ENCODE data around the gene ATP6V1A.

The ATP6V1A gene

DNA sequence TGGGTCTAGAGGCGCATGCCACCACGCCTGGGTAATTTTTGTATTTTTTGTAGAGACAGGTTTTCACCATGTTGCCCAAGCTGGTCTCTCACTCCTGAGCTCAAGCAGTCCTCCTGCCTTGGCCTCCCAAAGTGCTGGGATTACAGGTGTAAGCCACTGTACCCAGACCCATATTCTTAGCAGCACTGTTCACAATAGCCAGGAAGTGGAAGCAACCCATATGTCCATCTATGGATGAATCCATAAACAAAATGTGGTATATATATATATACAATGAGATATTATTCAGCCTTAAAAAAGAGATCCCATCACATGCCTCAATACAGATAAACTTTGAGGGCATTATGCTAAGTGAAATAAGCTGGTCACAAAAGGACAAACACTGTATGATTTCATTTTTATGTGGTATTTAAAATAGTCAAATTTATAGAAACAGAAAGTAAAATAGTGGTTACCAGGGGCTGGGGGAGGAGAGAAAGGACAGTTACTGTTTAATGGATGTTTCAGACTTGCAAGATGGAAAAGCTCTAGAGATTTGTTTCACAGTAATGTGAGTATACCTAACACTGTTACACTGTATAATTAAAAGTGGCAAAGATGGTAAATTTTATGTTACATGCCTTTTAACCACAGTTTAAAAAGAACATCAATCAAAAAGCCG, 56.1 kb downstream of the ATP6V1A start:
- intact Hi-C loops (cut with DNase I; ENCODE audit: low total_unique reads), result no loop called here
- H3K27ac ChIP-seq, result no peak overlapping the region
- peaks cover 67 to 98% (median 70%) of the 10 kb centered on the region in 3 donors for H3K36me3 ChIP-seq
- H3K4me1 ChIP-seq, result no peaks in the 10 kb centered on the region
- no peaks in the 10 kb centered on the region for H3K9me3 ChIP-seq
- DNase-seq, result no peak
- TF ChIP-seq, protein P1, sequence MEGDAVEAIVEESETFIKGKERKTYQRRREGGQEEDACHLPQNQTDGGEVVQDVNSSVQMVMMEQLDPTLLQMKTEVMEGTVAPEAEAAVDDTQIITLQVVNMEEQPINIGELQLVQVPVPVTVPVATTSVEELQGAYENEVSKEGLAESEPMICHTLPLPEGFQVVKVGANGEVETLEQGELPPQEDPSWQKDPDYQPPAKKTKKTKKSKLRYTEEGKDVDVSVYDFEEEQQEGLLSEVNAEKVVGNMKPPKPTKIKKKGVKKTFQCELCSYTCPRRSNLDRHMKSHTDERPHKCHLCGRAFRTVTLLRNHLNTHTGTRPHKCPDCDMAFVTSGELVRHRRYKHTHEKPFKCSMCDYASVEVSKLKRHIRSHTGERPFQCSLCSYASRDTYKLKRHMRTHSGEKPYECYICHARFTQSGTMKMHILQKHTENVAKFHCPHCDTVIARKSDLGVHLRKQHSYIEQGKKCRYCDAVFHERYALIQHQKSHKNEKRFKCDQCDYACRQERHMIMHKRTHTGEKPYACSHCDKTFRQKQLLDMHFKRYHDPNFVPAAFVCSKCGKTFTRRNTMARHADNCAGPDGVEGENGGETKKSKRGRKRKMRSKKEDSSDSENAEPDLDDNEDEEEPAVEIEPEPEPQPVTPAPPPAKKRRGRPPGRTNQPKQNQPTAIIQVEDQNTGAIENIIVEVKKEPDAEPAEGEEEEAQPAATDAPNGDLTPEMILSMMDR (IDR thresholded peaks at IDR 0.05), result no peak
- no peak overlapping the region for H3K4me3 ChIP-seq
- H3K27me3 ChIP-seq, result no peaks in the 10 kb centered on the region

DNA sequence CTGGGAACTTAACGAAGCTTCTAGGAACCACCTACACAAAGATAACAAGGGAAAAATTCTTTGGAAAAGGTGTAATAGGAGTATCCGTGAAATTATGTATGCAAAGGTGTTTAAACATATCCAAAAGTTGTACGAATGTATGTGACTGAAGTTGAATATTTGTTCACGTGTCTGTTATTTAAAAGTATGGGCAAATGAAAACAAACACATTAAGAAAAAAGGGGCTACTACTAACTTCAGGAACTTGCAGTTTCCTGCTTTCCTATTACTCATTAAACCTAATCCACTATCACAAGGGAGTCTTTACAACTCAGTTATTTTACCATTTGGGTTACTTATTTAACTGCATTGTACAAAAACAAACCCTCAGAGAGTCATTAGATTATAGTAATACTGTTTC, 57.8 kb downstream of the ATP6V1A start:
- intact Hi-C loops (cut with DNase I; ENCODE audit: low total_unique reads), result no loop called here
- H3K4me3 ChIP-seq, result no peak overlapping the region
- H3K4me1 ChIP-seq, result no peaks in the 10 kb centered on the region
- peaks cover 59 to 98% (median 71%) of the 10 kb centered on the region in 3 donors for H3K36me3 ChIP-seq
- H3K27me3 ChIP-seq, result no peaks in the 10 kb centered on the region
- TF ChIP-seq, protein P1 (IDR thresholded peaks at IDR 0.05), result no peak
- H3K27ac ChIP-seq, result no peak overlapping the region
- H3K9me3 ChIP-seq, result no peaks in the 10 kb centered on the region
- DNase-seq, result no peak

DNA sequence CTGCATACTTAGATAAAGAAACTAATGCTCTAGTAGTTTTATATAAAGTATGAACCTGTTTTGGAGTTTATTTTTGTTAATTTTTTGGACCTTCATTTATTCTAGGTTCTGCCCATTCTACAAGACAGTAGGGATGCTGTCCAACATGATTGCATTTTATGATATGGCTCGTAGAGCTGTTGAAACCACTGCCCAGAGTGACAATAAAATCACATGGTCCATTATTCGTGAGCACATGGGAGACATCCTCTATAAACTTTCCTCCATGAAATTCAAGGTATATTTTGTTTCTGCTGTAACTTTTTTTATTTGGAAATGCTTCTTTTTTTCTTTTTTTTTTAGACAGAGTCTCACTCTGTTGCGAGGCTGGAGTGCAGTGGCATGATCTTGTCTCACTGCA, 58.4 kb downstream of the ATP6V1A start:
- Histone ChIP-seq H3K27ac (no peak overlapping the region), H3K9me3 (no peaks in the 10 kb centered on the region), H3K27me3 (no peaks in the 10 kb centered on the region), H3K4me3 (no peak overlapping the region), H3K36me3 (peaks cover 56 to 98% (median 71%) of the 10 kb centered on the region in 3 donors), H3K4me1 (no peaks in the 10 kb centered on the region)
- TF ChIP-seq, protein P1 (IDR thresholded peaks at IDR 0.05), result no peak
- intact Hi-C loops (cut with DNase I; ENCODE audit: low total_unique reads), result no loop called here
- no peak for DNase-seq

DNA sequence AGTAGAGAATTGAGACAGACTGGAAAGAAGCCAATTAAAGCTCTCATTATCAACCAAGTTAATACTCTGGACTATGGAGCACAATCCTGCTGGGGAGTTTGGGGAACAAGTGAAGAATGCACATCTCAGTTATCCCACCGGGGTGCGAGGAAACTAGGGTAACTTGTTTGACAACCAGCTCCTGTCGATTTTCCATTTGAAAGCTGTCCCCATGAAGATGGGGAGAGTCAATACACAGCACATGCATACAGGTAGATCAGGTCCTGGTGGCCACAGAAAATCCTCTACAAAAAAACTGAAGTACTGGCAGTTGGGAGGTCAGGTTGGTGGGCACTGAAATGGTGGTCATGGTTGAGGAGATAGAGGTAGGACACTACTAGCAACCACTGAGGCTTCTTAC, 66.0 kb downstream of the ATP6V1A start:
- TF ChIP-seq, protein P1 (IDR thresholded peaks at IDR 0.05), result no peak
- DNase-seq, result no peak
- Histone ChIP-seq H3K36me3 (peaks cover 12 to 34% (median 27%) of the 10 kb centered on the region in 3 donors), H3K4me1 (no peaks in the 10 kb centered on the region), H3K9me3 (no peaks in the 10 kb centered on the region), H3K27ac (no peak overlapping the region), H3K4me3 (no peak overlapping the region), H3K27me3 (no peaks in the 10 kb centered on the region)
- intact Hi-C loops (cut with DNase I; ENCODE audit: low total_unique reads), result no loop called here

GRCh38 chr3:113819866-113820265, 73.0 kb downstream of the ATP6V1A start:
- H3K27ac ChIP-seq, result no peak overlapping the region
- intact Hi-C loops (cut with DNase I; ENCODE audit: low total_unique reads), result no loop called here
- TF ChIP-seq, protein P1 (IDR thresholded peaks at IDR 0.05), result no peak
- H3K27me3 ChIP-seq, result no peaks in the 10 kb centered on the region
- H3K36me3 ChIP-seq, result no peaks in the 10 kb centered on the region
- no peak overlapping the region for H3K4me3 ChIP-seq
- DNase-seq, result no peak
- H3K4me1 ChIP-seq, result no peaks in the 10 kb centered on the region
- H3K9me3 ChIP-seq, result no peaks in the 10 kb centered on the region

GRCh38 chr3:113825090-113825489, 78.3 kb downstream of the ATP6V1A start:
- no peak overlapping the region for H3K27ac ChIP-seq
- H3K4me1 ChIP-seq, result no peaks in the 10 kb centered on the region
- no peaks in the 10 kb centered on the region for H3K27me3 ChIP-seq
- intact Hi-C loops (cut with DNase I; ENCODE audit: low total_unique reads), result no loop called here
- TF ChIP-seq, protein P1 (IDR thresholded peaks at IDR 0.05), result no peak
- H3K4me3 ChIP-seq, result no peak overlapping the region
- no peaks in the 10 kb centered on the region for H3K36me3 ChIP-seq
- H3K9me3 ChIP-seq, result no peaks in the 10 kb centered on the region
- no peak for DNase-seq
